PC-9 (cell line): ENCODE measurements around the gene PTPN21.

Experiments used
- CTCF ChIP-seq: fragments of 200-600 bp; sonication (generic); conservative IDR thresholded peaks from 2 replicates; pipeline ENCODE4 v1.6.1; 2017; ENCODE audit warnings: mixed run types, antibody characterized with exemption, mild to moderate bottlenecking, moderate library complexity
- EZH2 ChIP-seq: fragments of 200-600 bp; sonication (generic); IDR thresholded peaks from 2 replicates; pipeline ENCODE4 v1.8.0; 2017; ENCODE audit warnings: antibody characterized with exemption, low read depth

GRCh38 chr14:88490168-88490567 is 64.6 kb downstream of the PTPN21 start:
- TF ChIP-seq CTCF (no peak), EZH2 (no peak)
